HG03558 (cell line): ENCODE data around the gene GCSAM.
A peak's percentile ranks its signal among the peaks of the same experiment; 100 is the strongest.

ENCODE experiments used
- ATAC-seq: cut with Tn5 transposase; IDR thresholded peaks from one replicate; pipeline ENCODE4 v1.9.1; 2021; ENCODE audit warnings: moderate number of reproducible peaks; ENCODE audit not compliant: unreplicated experiment; ENCODE audit errors: extremely low read depth

Gene GCSAM, protein sequence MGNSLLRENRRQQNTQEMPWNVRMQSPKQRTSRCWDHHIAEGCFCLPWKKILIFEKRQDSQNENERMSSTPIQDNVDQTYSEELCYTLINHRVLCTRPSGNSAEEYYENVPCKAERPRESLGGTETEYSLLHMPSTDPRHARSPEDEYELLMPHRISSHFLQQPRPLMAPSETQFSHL

DNA sequence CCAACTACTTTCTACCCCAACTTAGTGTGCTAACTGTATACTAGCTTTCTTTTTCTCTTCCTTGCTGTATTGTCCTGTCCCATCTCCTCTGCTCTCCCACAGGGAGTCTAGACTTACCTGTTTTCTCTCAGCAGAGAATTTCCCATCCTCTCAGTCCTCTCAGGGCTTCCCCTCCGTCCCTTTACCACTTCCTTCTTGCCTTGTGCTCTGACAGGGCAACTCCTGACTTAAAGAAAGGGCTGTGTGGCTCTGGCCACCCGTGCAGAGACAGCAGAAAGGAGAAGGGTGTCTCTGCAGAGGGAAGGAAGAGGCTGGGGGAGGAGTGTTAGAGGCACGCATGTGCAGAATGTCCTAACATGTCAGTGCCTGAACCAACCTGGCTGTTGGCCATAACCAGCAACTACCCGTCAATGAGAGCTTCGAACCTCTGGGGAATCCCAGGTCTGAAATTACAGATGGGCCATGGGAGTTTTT, at the start of gene GCSAM:
Gene GCSAM, minus strand, starts transcription at position 274 of the 474 bp plus-strand sequence. Its CDS starts 128 bp downstream, at position 146.
- peak; percentile 65 for ATAC-seq

DNA sequence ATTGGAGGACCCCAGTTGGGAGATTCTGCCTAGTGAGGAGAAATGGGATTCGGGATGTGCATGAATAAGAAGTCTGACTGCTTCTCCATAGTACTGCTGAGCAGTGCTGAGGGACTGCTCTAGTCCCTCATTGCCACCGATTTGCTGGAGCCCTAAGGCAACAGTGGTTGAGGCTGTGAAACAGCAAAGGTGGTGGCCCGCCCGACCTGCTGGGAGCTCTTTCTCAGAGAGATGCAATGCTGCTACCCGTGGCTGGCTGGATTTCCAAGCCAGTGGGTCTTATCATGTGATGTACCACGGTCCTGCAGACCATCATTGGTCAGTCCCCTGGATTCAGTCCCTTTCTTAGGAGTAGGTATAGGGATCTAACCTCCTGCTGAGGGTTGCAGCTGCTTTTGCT, 42.6 kb upstream of the GCSAM start:
- no peak for ATAC-seq

DNA sequence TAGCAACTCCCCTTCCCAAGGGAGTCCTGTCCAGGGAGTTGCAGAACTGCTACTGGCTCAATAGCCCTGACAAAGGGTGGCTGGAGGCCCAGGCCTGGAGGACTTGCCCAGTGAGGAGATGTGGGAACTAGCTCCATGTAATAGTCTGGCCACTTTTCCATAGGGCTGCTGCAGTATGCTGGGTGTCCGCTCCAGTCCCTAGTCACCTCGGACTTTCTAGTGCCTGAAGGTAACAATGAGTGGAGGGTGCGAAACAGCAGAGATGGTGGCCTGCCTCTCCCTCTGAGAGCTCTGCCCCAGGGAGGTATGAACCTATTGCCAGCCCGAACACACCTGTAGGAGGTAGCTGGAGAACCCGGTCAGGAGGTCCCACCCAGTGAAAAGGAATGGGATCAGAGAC, 42.0 kb upstream of the GCSAM start:
- no peak for ATAC-seq

DNA sequence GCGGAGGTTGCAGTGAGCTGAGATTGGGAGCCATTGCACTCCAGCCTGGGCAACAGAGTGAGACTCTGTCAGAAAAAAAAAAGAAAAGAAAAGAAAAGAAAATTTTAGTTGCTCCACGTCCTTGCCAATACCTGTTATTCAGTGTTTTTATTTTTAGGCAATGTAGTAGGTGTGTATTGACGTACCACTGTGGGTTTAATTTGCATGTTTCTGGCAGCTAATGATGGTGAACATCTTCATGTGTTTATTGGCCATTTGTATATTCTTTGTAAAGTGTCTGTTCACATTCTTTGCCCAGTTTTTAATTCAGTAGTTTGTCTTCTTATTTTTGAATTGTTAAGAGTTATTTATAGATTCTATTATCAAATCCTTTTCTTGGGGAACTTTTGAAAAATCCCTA, 38.1 kb upstream of the GCSAM start:
- ATAC-seq: no peak

DNA sequence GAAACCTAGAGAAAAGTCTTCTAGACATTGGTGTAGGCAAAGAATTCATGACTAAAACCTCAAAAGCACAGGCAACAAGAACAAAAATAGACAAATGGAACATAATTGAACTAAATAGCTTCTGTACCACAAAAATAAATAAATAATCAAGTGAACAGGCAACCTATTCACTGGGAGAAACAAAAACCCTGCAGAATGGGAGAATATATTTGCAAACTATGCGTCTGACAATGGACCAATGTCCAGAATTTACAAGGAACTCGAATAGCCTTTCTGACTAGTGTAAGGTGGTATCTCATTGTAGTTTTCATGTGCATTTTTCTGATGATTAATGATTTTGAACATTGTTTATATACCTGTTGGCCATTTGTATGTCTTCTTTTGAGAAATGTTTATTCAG, 37.0 kb upstream of the GCSAM start:
- no peak for ATAC-seq

DNA sequence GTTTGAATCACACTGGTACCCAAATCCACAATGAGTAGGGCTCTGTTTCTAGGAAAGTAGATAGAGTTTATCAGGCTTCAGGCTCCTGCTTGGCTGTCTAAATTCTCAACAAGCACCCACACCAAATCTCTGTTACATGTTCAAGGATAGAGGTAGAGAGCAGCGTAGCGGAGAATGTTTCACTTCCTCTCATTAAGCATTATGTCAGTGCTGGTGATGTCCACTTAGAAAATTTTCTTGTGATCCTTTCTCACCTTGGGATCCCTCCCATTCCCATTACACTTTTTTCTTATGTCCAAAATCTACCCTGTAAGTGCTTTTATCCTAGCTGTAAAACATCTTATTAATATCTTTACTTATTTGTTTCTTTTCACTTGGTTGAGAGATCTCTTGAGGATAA, 34.7 kb upstream of the GCSAM start:
- no peak for ATAC-seq

DNA sequence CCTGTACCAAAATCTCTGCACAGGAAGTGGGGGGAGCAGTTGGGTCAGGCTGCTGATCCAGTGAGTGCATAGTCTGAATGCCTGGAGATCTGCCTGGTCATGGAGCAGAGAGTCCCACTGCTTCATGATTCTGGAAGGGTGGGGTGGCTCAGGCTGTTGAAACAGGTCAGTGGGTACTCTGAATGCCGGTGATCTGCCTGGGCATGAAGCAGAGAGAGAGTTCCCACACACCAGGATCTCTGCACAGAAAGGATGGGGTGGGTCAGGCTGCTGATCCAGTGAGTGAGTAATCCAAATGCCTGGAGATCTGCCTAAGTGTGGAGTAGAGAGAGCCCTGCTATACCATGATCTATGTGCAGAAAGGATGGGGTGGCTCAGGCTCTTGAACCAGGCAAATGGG, 16.1 kb upstream of the GCSAM start:
- no peak for ATAC-seq

DNA sequence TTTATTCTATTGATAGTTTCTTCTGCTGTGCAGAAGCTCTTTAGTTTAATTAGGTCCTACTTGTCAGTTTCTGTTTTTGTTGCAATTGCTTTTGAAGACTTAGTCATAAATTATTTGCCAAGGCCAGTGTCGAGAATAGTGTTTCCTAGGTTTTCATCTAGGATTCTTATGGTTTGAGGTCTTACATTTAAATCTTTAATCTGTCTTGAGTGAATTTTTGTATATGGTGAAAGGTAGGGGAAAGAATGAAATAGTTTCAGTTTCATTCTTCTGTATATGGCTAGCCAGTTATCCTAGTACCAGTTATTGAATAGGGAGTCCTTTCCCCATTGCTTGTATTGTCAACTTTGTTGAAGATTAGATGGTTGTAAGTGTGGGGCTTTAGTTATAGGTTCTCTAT, 10.6 kb upstream of the GCSAM start:
- no peak for ATAC-seq

DNA sequence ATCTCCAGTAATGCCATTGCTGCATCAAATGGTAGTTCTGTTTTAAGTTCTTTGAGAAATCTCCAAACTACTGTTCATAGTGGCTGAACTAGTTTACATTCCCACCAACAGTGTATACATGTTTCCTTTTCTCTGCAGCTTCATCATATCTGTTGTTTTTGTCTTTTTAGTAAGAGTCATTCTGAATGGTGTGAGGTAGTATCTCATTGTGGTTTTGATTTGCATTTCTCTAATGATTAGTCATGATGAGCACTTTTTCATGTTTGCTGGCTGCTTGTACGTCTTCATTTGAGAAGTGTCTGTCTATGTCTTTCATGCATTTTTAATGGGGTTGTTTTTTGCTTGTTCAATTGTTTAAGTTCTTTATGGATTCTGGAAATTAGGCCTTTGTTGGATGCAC, 10.2 kb upstream of the GCSAM start:
- no peak for ATAC-seq

DNA sequence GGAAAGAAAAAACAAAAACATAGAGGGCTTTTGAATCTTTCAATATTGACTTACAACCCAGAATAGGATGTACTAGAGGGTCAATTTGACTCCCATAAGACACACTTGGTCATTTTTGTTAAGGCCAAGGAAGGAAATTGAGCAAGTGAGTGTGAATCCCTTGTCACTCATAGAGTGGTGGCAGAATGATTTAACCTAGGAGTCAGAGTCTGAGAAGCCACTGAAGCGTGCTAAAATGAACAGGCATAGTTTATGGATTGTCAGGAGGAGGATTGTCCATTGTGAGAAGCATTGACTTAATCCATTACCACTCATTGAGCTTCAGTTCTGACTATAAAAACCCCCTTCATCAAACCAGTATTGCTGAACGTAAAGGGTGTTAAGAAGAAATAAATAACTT, 8.2 kb upstream of the GCSAM start:
- ATAC-seq: no peak

DNA sequence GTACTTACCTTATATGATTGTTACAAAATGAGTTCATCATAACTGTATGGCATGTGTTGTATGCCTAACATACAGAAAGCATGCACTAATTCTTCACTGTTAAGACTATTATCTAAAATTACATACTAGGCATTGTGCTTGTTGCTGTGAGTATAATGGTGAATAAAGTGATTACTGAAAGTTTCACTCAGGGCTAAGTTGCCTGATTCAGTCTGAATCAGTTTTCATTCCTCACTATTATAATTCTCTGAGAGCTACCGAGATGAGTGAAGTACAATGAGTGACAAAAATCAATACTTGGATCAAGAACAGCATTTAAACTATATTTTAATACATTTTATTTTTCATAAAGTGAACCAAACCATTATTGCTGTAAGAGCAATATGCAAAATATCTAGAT, 7.5 kb upstream of the GCSAM start:
- no peak for ATAC-seq

DNA sequence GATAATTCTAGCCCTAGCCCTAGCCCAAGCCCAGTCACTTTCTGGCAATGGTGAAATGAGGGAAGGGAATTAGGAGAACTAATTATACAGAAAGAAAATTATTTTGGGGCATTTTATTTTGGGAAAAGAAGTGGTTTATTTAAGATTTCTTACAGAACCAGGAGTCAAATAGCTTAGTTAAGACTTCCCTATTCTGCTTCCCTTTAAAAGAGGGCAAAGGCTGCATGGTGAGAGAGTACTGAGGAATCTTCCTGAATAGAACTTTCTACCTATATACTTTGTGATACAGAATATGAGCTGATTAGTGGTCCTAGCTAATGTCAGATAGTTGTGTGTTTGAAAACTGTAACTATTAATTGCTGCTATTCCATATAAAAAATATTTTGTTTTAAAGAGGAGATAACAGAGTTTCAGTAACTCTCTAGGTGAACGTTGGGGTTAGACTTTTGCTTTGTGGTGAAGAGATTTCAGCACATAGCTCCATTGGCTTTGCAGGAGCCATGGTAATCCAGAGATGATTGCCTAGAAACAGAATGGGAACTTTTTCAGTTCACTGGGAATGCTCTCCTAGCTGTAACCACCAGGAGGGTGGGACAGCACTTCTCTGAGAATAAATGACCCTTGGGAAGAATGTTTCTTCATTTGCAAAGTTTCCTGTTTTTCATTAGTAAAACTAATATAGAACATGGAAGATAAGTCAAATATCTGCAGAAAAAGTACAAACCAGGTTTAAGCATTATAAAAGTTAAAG, 5.3 kb upstream of the GCSAM start:
- no peak for ATAC-seq

DNA sequence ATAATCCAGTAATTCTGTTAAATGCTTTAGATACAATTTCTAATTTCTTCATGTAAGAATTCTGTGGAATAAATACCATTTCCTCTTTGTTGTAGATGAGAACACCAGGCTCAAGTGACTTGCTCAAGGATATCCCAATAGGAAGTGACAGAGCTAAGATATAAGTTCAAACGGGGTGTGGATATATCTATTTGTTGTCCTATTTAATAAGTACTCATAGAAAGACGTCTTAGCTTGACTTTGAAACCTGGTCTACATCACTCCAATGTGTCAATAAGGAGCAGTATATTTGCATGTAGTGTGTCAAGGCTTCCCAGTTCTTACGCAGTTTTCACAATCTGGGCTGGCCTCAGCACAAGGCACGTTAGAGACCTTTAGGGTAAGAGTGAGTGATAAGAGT, 4.7 kb upstream of the GCSAM start:
- ATAC-seq: no peak

DNA sequence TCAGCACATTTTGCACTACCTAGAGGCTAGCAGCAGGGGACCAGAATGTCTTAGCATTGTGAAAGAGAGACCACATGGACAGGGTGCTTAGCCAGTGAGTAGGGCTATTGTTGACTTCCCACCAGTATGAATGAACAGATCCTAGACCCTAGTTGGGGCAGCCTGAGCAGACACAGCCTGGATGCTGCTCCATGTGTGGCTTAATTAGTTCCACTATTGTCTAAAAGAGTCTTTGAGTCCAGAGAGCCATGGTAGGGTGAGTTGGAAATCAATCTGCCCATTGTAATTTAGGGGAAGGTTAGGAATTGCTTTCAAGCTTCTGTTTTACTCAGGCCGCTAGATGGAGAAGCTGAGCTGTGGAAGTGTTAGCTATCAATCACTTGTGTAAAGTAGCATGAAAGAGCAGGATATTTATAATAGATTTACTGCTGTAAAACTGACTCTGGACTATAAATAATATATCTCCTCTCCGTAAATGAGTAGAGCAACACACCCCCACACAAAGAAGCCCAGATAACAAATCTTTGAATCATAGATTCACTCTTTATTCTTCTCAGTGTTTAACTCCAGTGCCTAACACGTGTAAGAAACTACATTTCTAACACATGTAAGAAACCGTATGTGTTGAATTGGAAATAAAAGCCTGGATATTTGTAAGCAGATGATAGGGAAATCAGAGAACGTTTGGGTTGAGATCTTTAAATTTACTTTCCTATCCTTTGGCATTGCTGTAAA, 4.1 kb upstream of the GCSAM start:
- ATAC-seq: no peak

DNA sequence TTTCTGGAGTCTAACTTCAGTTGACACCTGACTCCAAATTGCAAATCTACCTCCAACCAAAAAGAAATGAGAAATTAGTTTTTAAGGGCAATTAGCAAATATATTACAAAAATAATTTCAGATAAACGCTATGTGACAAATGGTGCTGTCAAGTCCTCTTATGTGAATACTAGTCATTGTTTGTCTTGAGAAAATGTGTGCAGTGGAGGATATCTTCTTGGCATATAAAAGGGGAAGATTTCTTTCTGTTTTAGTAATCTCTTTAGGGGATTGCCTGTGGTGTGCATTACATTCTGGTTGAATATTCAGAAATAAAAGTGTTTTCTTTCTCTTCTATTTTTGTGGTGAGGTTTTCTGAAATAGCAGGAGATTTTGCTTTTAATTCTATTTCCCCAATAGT, 3.0 kb upstream of the GCSAM start:
- no peak for ATAC-seq

DNA sequence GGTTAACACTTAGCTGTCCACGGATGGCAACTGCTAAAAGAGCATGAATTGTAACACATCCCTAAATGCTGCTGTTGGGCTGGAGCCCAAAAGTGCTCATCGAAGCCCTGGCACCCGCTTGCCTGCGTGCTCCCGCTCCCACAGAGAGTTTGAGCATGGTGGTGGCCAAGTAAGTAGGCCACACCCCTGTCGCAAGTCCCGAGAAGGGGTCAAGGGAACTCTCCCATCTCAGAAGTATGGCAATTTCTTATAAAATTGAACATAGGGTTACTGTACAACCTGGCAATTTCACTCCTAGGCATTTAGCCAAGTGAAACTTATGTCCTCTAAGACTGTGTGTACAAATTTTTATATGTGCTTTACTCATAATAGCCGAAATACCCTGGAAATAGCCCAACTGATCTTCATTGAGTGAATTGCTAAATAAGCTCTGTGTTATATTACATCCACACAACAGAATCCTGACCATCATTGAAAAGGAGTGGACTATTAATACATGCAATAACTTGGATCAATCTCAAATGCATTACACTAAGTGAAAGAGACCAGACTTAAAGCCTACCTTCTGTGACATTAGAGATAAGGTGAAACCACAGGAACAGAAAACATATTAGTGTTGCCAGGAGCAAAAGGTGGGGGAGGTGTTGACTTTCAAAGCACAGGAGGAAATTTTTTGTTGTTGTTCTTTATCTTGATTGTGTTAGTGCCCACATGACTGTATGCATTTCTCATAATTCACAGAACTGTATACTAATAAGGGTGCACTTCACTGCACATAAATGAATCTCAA, 1.5 kb upstream of the GCSAM start:
- ATAC-seq: no peak

DNA sequence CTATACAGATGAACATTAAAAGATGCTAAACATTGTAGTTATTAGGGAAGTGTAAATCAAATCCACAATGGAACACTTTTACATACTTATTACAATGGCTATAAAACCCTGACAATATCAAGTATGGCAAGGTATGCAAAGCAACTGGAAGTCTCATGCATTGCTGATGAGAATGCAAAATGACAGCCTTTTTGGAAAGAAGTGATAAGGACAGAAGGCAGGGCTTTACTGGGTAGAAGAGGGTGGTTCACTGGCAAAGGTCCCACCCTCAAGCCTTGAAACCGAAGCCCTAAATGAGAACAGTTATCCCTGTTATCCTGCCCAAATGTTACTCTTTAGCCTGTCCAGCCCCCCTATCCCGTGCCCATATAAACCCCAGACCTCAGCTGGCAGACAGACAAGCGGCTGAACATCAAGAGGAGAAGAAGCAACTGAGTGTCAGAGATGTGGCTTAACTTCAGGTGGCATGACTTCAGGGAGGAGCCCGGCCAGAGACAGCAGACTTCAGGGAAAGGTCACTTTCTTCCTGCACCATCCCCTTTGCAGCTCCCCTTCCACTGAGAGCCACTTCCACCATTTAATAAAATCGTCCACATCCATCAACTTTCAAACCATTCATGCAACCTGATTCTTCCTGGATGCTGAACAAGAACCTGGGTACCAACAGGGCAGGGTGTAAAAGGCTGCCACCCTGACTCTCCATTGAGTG, 732 bp upstream of the GCSAM start:
- ATAC-seq: no peak

DNA sequence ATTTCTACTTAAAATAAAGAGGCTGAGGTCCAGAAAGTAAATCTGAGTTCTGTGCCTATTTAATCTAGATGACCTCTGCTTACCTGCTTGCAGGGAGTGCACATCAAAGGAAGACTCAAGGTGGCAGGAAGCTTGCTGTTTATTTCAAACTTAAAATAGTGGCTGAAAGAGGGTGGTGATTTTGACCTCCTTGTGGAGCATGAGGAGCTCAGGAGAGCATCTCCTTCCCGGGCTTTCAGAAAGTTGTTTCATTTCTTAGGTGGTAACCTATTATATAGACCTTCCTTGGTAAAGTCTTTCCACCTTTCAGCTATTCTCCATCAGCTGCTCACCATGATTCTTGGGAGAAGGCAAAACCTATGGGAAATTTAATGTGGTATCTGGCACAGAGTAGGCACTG, 494 bp downstream of the GCSAM start:
- ATAC-seq: no peak

DNA sequence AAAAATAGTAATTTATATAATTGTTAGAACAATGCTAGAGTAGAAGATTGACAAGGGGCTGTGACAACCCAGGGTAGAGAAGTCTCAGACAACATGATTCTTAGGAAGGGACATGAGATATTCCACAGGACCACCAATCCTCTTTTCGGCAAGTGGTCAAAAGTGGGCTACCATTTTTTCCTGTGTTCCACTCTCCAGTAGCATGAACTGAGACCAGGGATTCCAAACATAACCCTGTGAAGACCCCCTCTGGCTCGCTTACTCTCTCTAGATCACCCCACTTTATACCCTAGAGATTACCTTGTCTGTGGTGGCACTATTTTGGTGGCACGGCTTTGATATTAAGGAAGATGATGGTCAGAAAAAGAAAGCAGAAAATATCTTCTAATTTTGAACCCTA, 960 bp downstream of the GCSAM start:
- ATAC-seq: no peak

DNA sequence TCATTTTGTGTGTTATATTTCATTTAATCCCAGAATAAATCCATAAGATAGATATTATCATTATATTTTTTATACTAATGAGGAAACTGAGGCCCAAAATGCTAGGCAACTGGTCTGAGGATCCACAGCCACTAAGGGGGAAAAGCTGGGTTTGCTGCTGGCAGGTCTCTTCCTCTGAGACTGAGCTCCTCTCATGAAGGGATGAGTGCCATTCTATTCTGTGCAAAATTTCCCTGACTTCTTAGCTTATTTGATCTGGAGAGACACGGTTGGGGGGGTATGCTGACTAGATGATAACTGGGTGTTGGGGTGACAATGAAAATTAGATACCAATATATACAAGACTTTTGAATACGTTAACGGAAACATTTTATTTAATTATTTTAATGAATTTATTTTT, 1.9 kb downstream of the GCSAM start:
- no peak for ATAC-seq
